ENCODE results near the gene MBIP.

- TF ChIP-seq CTCF (conservative IDR thresholded peaks at IDR 0.05; ENCODE audit: low read length), result no peak
- no peak for TF ChIP-seq EZH2phosphoT487 (IDR thresholded peaks at IDR 0.05; ENCODE audit: borderline replicate concordance)
Measured at GRCh38 chr14:36320897-36321381, 502 bp upstream of the MBIP start.

Measured in Loucy (cell line).